GM18858 (cell line): ENCODE data around the gene SCN2B.
"Not testable (repeated sequence)": the region's sequence is repeated elsewhere in the genome, so short reads cannot be mapped to it uniquely, and the experiment has no call there.

Experiments
- ATAC-seq: cut with Tn5 transposase; IDR thresholded peaks from one replicate; pipeline ENCODE4 v1.9.1; 2021; ENCODE audit not compliant: unreplicated experiment

SCN2B gene

GRCh38 chr11:118207079-118207478 is 30.6 kb upstream of the SCN2B start:
- no peak for ATAC-seq

GRCh38 chr11:118206391-118207031 is 30.1 kb upstream of the SCN2B start:
- no peak for ATAC-seq

GRCh38 chr11:118205606-118206378 is 29.4 kb upstream of the SCN2B start:
- no peak for ATAC-seq

GRCh38 chr11:118202599-118203422 is 26.4 kb upstream of the SCN2B start:
- ATAC-seq = no peak

- ATAC-seq = no peak
Observed at GRCh38 chr11:118201966-118202365, 25.5 kb upstream of the SCN2B start.

GRCh38 chr11:118200901-118201680 is 24.7 kb upstream of the SCN2B start:
- ATAC-seq = no peak

- ATAC-seq = no peak
Observed at GRCh38 chr11:118200497-118200896, 24.1 kb upstream of the SCN2B start.

- ATAC-seq = no peak
Observed at GRCh38 chr11:118199135-118199534, 22.7 kb upstream of the SCN2B start.

GRCh38 chr11:118198370-118198769 is 21.9 kb upstream of the SCN2B start:
- no peak for ATAC-seq

- no peak for ATAC-seq
Observed at GRCh38 chr11:118194835-118195627, 18.6 kb upstream of the SCN2B start.

- no peak for ATAC-seq
Observed at GRCh38 chr11:118193910-118194566, 17.6 kb upstream of the SCN2B start.

GRCh38 chr11:118192817-118193216 is 16.4 kb upstream of the SCN2B start:
- not testable (repeated sequence) for ATAC-seq

GRCh38 chr11:118190942-118191506 is 14.6 kb upstream of the SCN2B start:
- ATAC-seq = not testable (repeated sequence)

- ATAC-seq = no peak
Observed at GRCh38 chr11:118186346-118187107, 10.1 kb upstream of the SCN2B start.

- ATAC-seq = no peak
Observed at GRCh38 chr11:118184784-118185579, 8.5 kb upstream of the SCN2B start.

GRCh38 chr11:118183691-118184090 is 7.3 kb upstream of the SCN2B start:
- ATAC-seq = not testable (repeated sequence)

GRCh38 chr11:118180300-118180703 is 3.9 kb upstream of the SCN2B start:
- no peak for ATAC-seq

- no peak for ATAC-seq
Observed at GRCh38 chr11:118176778-118177134, 317 bp upstream of the SCN2B start.
